HG02642 (cell line): ENCODE measurements around the gene SEMA4A.
A peak's percentile ranks its signal among the peaks of the same experiment; 100 is the strongest.

Experiments used
- ATAC-seq: cut with Tn5 transposase; IDR thresholded peaks from one replicate; pipeline ENCODE4 v1.9.1; 2021; ENCODE audit warnings: mild to moderate bottlenecking; ENCODE audit not compliant: unreplicated experiment, poor library complexity

Gene SEMA4A

DNA sequence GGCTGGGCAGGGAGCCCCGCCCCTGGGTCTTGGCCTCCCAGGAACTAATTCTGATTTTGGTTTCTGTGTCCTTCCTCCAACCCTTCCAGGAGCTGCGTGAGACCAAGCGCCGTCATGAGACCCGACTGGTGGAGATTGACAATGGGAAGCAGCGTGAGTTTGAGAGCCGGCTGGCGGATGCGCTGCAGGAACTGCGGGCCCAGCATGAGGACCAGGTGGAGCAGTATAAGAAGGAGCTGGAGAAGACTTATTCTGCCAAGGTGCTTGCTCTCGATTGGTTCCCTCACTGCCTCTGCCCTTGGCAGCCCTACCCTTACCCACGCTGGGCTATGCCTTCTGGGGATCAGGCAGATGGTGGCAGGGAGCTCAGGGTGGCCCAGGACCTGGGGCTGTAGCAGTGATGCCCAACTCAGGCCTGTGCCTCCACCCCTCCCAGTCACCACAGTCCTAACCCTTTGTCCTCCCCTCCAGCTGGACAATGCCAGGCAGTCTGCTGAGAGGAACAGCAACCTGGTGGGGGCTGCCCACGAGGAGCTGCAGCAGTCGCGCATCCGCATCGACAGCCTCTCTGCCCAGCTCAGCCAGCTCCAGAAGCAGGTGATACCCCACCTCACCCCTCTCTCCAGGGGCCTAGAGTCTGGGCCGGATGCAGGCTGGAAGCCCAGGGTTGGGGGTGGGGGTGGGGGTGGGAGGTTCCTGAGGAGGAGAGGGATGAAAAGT, 18.5 kb upstream of the SEMA4A start:
- ATAC-seq: no peak

DNA sequence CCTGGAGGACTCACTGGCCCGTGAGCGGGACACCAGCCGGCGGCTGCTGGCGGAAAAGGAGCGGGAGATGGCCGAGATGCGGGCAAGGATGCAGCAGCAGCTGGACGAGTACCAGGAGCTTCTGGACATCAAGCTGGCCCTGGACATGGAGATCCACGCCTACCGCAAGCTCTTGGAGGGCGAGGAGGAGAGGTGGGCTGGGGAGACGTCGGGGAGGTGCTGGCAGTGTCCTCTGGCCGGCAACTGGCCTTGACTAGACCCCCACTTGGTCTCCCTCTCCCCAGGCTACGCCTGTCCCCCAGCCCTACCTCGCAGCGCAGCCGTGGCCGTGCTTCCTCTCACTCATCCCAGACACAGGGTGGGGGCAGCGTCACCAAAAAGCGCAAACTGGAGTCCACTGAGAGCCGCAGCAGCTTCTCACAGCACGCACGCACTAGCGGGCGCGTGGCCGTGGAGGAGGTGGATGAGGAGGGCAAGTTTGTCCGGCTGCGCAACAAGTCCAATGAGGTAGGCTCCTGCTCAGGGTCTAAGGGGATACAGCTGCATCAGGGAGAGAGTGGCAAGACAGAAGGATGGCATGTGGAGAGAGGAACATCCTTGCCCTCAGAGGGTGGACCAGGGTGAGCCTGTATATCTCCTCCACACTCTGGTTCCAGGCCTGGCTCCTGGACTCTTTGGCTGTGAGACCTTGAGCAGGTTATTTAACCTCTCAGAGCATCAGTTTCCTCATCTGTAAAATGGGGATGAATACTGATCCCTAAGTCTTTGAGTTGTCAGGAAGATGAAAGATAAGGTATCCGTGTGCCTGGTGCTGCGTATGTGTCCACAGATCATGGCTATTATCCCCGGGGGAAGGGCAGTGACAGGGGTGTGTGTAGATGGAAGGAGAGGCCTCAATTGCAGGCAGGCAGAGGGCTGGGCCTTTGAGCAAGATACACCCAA, 17.2 kb upstream of the SEMA4A start:
- no peak for ATAC-seq

DNA sequence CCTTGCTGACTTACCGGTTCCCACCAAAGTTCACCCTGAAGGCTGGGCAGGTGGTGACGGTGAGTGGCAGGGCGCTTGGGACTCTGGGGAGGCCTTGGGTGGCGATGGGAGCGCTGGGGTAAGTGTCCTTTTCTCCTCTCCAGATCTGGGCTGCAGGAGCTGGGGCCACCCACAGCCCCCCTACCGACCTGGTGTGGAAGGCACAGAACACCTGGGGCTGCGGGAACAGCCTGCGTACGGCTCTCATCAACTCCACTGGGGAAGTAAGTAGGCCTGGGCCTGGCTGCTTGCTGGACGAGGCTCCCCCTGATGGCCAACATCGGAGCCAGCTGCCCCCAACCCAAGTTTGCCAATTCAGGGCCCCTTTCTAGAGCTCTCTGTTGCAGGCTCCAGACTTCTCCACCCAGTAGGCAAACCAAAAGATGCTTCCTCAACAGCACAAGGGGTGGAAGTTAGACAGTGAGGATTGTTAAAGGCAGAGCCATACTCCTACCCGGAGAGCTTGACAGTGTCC, 16.4 kb upstream of the SEMA4A start:
- ATAC-seq: no peak

DNA sequence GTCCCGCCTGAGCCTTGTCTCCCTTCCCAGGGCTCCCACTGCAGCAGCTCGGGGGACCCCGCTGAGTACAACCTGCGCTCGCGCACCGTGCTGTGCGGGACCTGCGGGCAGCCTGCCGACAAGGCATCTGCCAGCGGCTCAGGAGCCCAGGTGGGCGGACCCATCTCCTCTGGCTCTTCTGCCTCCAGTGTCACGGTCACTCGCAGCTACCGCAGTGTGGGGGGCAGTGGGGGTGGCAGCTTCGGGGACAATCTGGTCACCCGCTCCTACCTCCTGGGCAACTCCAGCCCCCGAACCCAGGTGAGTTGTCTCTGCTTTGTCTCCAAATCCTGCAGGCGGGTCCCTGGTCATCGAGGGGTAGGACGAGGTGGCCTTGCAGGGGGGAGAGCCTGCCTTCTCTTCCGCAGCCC, 14.9 kb upstream of the SEMA4A start:
- no peak for ATAC-seq

DNA sequence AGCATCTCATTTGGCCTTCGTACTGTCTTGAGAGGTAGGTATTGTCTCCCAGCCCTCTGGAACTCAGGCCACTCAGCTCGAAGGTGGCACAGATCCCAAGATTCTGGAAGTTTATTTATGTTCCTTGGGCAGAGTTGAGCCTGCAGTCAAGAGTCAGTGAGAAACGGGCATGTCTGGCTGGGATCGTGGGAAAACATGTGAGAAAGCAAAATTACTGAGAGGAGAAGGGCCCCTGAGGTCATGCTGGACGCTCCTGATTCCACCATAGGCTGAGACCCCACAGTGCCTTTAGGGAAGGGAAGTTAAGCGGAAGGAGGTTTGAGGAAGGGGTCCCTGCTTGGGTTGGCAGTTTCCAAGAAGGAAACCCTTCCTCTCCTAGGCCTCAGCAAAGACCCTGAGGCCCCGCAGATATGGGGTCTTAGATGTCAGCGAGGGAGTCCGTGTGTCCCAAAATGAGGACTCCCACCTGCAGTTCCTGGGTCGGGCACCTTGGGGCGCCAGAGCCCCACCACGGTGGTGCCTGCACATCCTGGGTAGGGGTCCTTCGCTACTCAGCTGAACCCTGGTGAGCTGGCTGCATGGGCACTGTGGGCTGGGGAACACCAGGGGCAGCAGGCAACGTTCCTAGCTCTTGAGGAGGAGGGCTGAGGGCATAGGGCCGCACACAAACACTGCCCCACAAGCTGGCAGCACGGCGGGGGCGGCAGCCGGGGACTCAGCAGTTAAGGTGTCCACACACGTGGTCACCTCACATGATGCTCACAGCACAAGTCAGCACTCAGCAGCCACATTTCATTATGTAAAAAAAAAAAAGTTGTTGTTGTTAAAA, 12.3 kb upstream of the SEMA4A start:
- no peak for ATAC-seq

DNA sequence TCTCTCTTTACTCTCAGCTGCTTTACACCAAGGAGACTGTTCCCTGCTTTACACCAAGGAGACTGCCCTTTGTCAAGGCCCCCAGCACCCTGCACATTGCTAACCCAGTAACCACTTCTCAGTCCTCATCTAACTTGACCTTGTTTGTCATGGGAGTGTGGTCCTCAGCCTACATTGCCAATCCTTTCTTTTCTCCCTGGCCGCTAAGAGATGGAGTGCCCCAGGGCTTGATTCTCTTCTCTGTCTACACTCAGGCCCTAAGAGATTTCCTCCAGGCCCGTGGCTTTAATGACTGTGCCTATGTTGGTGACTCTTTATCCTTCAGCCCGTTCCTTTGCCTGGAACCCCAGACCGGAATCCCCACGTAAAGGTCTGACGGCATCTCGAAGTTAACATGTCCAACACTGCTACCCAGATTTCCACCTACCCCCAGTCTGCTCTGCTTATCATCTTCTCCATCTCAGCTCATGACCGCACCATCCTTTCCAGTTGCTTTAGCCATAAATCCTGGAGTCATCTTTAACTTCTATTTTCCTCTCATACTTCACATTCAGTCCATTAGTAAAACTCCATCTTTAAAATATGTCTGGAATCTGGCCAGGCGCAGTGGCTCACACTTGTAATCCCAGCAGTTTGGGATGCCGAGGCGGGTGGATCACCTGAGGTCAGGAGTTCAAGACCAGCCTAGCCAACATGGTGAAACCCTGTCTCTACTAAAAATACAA, 9.5 kb upstream of the SEMA4A start:
- no peak for ATAC-seq

DNA sequence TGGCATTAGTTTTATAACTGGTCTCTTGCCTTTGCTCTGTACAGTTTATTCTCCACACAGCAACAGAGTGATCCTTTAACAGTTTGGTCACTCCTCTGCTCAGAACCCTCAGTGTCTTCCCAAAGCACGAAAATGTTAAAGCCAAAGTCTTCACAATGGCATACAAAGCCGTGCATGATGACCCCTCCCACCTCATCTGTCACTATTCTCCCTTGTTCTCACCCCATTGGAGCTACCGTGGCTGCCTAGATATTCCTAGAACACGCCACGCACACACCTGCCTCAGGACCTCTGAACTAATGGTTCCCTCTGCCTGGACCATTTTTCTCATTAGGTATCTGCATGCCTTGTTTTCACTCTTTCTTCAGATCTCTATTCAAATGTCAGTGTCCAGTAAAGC, 8.6 kb upstream of the SEMA4A start:
- no peak for ATAC-seq

DNA sequence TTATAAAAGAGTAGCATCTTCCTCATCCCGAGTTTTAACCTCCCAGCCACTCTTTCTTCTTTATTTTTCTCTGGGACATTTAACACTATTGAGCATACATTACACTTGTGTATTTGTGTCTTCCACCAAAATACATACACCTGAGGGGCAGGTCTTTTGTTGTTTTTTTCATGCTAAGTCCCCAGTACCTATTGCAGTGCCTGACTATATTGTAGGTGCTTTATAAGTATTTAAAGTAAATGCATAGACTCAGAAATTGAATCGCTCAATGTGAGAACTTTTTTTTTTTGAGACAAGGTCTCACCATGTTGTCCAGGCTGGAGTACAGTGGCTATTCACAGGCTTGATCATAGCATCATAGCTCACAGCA, 7.8 kb upstream of the SEMA4A start:
- no peak for ATAC-seq

DNA sequence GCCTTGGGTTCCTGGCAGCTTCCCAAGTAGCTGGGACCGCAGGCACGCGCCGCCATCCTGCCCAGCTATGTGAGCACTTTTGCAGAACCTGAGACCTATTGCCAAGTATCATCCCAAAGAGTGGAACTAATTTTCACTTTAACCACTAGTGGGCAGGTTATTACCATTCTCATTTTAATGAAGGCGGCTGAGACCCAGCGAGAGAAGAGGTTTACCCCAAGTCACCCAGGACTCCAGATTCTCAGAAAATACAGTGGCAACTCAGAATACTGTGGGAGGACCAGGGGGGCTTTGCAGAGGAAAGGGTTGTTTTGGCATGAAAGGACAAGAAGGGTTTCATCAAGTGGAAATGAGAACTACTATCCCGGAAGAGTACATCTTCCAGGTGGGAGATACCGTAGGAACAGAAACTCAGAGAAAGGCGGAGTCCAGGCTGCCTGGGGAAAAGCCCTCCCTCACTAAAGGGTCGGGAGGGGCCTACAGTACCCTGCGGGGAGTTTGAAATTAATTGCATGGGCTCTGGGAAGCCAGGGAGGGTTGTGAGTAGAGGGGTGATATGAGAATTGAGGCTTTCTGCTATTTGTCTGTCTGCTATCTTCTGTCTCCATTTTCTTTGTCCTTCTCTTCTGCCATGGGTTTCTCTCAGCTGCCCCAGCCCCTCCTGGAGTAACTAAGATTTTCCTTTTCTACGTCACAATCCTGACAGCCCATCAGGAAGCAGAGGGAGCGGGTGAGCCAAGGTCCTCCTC, 7.2 kb upstream of the SEMA4A start:
- no peak for ATAC-seq

DNA sequence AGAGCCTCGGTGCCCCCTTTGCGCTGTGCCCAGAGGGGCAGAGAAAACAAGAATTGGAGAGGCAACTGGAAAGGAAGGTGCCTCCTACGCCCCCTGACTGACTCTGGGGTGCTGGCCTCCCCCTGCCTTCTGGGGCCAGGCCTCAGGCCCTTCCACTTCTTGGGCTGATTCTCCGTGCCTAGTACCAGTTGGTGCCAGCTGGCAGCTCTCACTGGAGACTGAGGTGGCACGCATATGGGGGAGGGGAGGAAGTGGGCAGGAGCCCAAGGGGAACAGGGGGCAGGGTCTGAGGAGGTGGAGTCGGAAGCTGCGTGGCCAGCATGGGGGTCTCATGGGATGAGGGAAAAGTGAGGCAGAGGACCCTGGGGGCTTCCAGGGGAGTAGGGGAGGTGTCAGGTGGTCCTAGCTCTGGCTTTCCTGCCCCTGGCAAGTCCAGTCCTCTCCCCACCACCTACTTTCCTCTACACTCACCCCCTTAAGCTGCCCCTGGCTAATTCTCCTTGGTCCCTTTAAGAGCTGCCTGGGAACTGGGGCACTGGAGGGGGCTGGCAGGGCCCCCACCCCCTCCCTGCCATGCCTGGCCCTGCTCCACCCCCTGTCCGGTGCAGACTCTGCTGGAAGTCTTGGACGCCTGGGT, 6.5 kb upstream of the SEMA4A start:
- ATAC-seq: no peak

DNA sequence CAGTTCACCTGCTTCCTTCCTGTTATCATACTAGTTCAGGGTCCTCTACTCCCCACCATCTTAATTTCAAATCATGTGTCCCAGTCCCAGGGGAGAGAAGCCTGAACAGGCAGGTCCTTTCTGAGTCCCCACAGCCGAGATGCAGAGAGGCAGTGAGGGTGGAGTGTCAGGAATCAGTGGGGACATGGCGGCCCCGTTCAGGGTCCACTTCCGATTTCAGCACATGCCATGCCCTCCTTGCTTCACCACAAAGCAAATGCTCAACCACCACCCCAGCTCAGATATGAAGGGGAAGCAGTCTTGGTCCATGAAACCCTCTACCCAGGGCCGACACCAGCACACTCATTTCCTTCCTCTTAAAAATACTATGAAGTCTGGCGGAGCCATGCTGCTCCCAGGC, 5.2 kb upstream of the SEMA4A start:
- no peak for ATAC-seq

DNA sequence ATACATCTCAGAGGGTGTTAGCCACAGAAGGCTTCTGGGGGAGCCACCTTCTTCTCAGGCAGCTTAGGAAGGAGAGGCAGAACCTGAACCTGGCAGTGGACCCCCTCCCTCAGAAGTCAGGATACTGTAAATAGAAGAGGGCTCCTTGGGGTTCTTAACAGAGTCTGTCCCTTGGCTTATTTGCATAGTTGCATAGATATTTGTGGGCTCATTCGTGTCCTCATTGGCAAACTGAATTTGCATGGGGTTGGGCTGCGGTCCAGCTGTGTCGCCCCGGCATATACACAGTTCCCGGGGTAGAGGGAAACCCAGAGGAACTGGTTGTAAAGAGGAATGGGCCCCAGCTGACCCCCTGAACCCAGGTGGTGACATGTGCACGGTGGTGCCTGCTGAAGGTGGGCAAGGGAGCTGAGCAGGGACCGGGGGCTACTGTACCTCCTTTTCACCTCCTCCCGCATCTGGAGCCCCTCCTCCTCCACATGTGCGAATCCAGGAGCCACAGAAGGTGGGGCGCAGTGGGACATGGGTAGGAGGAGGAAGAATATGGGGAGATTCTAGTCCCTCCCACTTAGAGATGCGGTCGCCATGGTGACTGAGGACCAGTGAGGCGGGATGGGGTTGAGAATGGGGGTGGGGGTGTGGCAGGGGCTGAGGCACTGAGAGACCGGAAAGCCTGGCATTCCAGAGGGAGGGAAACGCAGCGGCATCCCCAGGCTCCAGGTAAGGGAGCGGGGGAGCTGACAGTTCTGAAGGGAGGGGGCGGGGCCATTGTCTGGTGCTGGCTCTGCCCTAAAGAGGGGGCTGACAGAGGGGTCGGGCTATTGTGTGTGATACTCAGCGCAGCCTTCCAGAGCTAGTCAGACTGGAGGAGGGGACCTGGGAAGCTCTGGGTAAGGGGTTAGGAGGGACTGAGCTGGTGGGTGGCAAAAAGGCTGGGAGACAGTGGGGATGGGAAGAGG, 3.7 kb upstream of the SEMA4A start:
- ATAC-seq: peak; percentile 51

DNA sequence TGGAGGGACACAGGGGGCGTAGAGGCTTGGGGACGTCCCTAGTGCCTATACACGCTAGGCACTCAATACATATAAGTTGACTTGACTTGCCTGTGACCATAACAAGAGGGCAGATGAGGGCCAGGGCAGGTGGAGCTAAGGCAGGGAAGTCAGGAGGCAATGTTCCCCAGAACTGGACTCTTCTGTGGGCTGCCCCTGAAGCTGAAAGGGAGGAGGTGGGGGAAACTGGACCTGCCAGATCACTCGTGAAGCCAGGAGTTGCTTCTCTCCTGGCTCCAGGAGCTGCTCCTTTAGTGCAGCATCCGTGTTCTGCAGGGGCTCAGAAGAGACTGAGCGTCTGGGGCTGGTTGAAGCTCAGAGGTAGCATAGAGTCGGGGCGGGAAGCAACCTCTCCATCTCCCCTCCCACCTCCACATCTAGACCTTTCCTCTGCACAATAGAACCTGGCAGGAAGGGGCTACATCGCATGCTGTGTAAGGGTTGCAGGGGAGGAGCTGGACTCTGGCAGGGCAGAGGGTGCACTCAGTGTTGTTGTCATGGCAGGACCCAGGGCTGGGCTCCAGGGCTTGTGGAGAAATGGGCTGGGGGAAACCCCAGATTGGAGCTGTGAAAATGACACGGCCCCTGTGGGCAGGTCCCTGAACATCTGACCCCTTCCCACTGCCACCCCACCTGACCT, 2.9 kb upstream of the SEMA4A start:
- no peak for ATAC-seq

DNA sequence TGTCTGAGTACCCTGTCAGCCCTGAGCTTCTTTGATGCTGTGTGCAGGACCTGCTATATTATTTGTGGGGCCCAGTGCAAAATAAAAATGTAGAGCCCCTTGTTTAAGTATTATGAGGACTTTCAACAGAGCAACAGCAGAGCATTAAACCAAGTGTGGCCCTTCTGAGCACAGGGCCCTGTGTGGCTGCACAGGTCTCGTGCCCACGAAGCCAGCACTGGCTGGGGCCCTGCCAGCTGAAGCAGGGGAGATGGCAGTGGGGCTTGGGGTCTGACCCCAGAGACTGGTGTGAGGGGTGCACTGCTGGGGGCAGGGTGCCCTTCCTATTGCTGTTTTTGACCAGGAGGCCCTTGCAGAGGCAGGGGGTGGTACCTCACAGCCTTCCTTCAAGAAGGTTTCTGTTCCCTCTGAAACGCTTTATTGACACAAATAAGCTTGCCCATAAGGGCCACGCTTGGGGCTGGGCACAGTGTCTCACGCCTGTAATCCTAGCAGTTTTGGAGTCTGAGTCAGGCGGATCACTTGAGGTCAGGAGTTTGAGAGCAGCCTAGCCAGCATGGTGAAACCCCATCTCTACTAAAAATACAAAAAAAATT, 2.2 kb upstream of the SEMA4A start:
- no peak for ATAC-seq

DNA sequence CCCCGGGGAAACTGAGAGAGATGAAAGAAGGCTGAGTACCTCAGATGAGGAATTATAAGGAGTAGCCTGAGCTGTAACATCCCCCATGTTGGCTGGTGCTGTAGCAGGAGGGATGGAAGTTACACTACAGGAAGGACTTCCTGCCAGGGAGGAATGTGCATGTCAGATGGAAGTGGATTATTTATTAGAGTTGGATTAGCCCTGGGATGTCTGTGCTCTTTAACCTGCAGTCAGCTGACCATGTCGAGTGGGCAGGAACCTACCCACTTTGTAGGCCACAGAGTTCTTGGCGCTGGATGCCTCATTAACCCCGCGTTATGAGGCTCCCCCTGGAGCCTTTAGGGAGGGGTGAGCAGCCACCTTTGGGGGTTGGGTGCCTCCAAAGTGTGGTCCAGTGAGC, 757 bp upstream of the SEMA4A start:
- no peak for ATAC-seq

DNA sequence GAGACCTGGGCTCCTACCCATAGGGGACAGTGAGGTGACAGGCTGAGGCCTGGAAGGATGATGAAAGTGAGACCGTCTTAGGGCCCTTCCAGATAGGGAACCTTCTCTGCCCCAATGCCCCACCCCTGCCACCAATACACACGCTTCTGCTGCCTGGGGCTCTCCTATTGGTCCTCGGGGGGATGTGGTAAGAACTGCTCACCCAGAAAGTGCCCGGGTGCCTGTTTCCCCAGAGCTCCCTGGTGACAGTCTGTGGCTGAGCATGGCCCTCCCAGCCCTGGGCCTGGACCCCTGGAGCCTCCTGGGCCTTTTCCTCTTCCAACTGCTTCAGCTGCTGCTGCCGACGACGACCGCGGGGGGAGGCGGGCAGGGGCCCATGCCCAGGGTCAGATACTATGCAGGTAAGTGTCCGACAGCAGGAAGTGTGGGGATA, 948 bp downstream of the SEMA4A start:
- peak; percentile 48 for ATAC-seq
